Fibroblast of skin of scalp (primary cell): ENCODE measurements around the gene RPS6KL1. TPM values are rescaled to one million over a fixed set of nuclear protein-coding genes. Genes with fewer than 3 reads are reported as not detected.
A peak's percentile ranks its signal among the peaks of the same experiment; 100 is the strongest.

ENCODE experiments used
- DNase-seq: peaks from one replicate; pipeline ENCODE4 v3.0.0-alpha.2; 2013
- polyA plus RNA-seq, 2 experiments: library from polyadenylated mRNA; unstranded; fragments of 120-200 nt; gene quantifications; one replicate each; pipeline ENCODE4 v1.2.1, GENCODE V29; 2013; ENCODE audit not compliant: insufficient read length in 2 of 2

Gene RPS6KL1
- polyA plus RNA-seq (2013, experiment 1 of 2; ENCODE audit: insufficient read length) = 0.31 TPM
- polyA plus RNA-seq (2013, experiment 2 of 2; ENCODE audit: insufficient read length) = 0.41 TPM

- DNase-seq = peak; percentile 65
Observed at GRCh38 chr14:74922752-74923401, at the start of gene RPS6KL1. RPS6KL1 (minus strand) TSS chr14:74923260; CDS start chr14:74921541, 1,719 bp downstream.

DNA sequence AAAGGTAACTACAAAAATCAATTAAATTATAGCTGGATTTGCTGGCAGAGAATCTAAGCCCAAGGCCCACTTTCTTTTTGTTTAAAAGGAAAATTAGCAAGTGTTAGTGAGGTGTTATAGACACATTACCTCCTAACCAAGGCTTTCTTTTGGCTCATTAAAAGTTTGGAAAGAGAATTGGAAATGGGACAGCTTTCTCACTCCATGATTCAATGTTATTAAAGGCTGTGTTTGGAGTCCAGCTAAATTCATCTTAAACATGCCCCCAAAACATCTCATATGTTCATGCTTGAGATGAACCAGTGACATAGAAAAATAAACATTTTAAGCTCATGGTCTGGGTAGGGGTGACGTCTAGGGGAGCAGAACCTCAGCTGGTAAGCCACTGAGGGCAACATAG, 45.8 kb upstream of the RPS6KL1 start:
- no peak for DNase-seq

DNA sequence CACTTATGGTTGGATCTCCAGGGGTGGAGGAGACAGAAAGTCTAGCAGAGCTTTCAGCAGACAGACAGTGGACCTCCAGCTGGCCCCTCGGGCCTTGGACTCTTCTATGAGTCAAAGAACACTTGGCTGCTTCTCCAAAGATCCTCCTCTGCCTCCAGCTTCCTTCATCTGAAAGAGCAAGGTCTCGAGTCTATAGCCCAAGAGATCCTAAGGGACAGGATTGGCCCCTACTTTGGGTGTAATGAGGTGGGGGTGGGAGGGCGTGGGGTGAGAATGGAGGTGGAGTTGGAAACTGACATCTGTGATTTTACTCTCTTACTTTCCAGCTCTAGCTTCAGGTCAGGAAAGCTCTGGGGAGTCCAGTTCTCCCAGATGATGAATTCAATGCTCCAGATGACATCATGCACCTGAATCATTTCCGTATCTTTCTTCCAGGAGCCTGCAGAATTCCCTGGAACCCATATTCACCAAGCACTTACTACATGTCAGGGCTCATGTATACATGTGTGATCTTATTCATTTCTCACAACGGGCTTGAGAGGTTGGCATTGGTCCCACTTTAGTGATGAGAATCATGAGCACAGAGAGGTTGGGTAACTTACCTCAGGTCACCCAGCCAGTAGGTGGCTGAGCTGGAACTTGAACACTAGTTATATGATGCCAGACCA, 42.6 kb upstream of the RPS6KL1 start:
- DNase-seq = peak; percentile 44

DNA sequence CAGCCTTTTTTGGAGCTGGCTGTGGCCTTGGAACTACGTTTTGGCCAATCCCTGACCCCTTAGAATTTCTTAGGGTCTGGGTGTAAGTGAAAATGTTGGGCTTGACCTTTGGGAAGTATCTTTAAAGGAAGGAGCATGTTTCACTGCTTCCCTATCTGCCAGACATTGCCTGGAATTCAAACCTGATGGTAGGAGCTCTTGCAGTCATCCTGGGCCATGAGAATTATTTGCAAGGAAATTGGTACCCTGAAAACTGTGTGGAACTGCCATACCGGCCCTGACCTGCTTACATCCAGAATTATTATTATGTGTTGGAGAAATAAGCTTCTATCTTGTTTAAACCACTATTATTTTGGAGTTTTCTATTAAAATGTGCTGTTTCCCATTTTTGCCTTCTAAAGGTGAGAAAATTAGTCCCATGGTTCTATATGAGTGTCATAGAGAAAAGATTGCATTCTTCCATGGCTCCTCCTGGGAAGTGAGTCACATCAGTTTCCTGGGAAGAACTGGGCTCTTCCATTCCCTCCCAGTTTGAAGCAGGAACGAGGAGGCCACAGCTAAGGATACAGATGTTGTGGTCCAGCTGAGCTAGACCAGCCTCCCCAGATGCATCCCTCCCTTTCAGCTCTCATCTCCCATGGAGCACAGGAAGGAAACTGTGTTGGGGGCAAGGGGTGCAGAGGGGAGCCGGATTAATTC, 41.9 kb upstream of the RPS6KL1 start:
- peak; percentile 69 for DNase-seq

DNA sequence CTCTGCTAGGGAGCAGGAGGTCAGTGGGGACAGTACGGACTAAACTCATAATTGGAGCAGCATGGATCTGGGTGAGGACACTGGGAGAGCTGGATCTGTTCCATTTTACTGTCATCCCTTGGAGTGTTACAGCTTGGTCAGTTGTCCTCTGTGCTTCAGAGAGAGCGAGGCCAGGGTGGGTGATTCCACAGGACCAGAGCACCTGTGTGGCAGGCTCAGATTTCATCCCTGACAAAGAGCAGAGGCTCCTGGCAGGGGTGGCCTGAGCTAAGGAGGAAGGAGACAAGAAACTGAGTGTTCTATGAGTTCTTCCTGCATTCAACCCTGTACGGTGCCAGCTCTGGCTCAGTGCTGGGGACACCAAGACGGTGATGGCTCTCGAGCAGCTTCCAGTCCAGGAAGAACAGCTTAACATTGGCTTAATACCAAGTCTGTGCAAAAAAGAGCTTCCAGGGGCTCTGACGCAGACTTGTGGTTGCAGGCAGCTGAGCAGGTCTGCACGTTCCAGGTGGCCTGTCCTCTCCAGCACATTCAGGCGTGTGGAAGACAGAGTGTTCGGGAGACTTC, 40.7 kb upstream of the RPS6KL1 start:
- DNase-seq = peak; percentile 30

GRCh38 chr14:74963178-74963704, 40.2 kb upstream of the RPS6KL1 start:
- no peak for DNase-seq

DNA sequence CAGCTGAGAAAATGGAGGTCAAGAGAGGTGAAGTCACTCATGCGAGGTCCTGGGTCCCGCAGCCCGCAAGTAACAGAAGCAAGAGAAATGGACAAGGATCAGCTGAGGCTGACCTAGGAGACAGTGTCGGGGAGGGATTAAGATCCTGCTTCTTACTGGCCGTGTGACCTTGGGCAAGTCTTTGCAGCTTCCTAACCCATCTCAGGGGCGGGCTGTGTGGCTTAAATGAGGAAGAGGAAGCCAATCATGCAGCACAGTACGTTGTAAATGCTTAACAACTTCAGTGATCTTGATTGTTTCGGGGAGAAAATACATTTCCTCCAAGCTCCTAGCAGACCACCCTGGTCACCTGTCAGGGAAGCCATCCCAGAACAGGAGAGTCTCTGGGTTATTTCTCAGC, 39.4 kb upstream of the RPS6KL1 start:
- DNase-seq = no peak

DNA sequence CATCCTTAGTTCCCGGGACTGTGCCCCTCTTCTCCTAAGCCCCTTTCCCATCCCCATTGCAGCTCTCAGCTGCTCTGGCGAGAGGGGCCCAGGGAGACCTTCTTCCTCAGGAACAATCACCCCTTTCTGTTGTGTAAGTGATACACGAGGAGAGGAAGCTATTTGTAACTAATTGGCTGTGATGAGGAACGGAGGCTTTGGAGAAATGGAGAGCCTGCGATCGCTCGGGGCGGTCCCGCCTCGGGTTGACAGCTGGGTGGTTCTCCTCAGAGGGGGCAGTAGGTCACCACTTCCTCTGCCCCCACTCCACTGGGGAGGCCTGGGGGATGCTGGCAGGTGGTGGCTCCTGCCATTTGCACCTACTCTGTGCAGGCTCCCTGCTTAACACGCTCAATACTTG, 39.0 kb upstream of the RPS6KL1 start:
- no peak for DNase-seq

GRCh38 chr14:74961238-74961911, 38.3 kb upstream of the RPS6KL1 start:
- DNase-seq = no peak

DNA sequence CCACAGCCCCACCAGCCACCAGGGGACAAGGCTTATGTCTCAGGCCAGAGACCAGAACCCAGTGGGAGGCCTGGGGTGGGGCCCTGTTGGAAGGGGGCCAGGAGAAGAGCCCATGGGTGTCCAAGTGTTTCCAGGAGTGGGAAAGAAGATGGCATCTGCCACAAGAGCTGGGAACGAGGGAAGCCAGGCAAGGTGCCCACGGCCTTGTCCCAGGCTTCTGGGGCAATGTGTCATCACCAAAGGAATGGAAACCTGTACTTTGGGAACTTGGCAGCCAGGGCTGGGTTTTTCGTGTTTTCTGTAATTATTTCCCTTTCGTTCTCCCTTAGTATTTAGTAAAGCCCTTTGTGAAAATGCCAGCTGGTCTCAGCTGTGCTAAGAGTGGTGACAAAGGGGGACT, 37.7 kb upstream of the RPS6KL1 start:
- DNase-seq = no peak

GRCh38 chr14:74959596-74960180, 36.6 kb upstream of the RPS6KL1 start:
- no peak for DNase-seq

DNA sequence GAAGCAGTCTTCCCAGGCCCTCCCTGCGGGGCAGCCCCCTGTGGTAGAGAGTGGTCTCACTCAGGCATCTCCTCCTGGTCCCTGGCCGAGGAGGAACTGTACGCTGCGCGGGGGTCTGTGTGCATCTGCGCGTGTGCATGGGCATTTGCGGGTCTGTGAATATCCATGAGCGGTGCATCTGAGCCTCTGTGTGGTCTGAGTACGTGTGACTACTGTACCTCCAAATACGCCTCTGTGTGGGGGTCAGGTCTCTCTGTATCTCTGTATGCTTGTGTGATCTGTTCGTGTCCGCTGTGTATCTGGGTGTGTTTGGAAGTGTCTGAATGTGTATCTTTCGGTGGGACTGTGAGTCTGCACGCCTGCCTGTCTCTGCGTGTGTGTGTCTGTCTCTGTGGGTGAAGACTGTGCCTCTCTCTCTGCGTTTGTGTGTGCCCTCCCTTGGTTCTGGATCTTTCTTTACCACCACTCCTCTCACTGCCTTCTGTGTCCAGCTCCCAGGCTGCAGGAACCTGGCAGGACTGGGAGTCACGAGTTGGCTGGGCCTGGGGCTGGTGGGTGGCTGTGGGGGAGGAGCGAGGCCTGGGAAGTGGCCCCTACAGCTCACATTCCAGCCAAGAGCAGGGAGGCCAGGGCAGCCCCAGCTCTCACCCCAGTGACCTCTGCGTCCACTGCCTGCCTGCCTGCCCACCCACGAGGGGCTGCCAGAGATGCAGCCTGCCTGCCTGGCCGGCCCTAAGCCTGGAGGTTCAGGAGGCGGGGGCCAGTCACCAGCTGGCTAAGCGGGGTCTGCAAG, 33.4 kb upstream of the RPS6KL1 start:
- DNase-seq = no peak

DNA sequence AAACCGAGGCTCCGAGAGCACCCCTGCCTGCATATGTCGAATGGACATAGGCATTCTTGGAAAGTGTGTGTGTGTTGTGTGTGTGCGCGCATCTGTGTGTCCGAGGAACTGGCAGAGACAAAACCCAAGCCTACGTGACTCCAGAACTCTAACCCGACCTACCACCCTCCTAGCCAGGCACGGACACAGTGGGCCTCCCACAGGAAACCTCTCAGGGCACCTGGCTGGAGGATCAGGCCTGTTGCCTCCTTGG, 32.9 kb upstream of the RPS6KL1 start:
- no peak for DNase-seq

DNA sequence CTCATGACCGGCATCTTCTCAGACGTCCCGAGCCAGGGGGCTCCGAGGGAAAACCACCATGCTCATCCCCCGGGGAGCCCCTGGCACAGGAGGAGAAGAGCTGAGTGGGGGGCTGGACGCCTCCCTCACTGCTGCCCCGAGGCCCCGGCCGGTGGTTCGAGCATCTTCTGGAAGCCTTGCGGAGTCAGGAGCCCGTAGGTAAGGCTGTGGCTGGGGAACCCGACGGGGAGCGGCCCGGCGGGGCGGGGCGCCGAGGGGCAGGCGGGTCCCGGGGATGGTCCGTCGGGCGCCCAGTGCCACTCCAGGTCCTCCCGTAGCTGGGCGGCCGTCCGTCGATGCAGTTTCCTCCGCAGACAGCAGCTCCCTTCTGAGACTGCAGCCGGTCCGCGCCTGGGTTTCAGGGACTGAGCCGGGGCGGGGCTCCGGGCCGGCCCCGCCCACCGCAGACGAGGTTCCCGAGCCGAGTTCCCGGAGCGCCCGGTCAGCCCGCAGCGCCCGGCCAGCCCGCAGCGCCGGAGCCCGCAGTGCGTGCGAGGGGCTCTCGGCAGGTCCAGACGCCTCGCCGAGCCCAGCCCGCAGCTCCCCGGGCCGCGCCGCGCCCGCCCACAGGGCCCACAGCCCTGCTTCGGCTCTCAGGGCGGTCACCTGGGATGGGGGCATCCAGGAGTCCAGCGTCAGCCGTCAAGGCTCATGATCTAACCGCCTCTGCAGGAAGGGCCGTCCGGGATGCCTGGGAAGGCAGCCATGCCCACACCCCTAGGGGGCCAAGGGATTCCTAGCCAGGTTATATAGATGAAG, 32.4 kb upstream of the RPS6KL1 start, which contains the start of gene PGF:
TSS of gene PGF (minus strand) at position 369 of the 798 bp plus-strand sequence. CDS start at position 14, 355 bp downstream.
- DNase-seq = peak; percentile 62

- no peak for DNase-seq
Observed at GRCh38 chr14:74954947-74955228, 31.8 kb upstream of the RPS6KL1 start.

GRCh38 chr14:74954232-74954946, 31.3 kb upstream of the RPS6KL1 start:
- peak; percentile 29 for DNase-seq

GRCh38 chr14:74953686-74954085, 30.6 kb upstream of the RPS6KL1 start:
- no peak for DNase-seq

GRCh38 chr14:74952697-74953484, 29.8 kb upstream of the RPS6KL1 start:
- DNase-seq = peak; percentile 74

GRCh38 chr14:74952180-74952665, 29.2 kb upstream of the RPS6KL1 start:
- DNase-seq = no peak
